T-helper 1 cell (primary cell): ENCODE measurements around the gene BRF1.
"Not testable (repeated sequence)": the region's sequence is repeated elsewhere in the genome, so short reads cannot be mapped to it uniquely, and the experiment has no call there.

ENCODE experiments used
- DNase-seq, 5 donors: peaks; one replicate each; pipeline ENCODE4 v3.0.0-alpha.2; 2012 to 2020
- total RNA-seq, 4 donors: gene quantifications; one replicate each; lab custom pipeline; 2026; lab: John Stamatoyannopoulos, UW

Gene BRF1, protein sequence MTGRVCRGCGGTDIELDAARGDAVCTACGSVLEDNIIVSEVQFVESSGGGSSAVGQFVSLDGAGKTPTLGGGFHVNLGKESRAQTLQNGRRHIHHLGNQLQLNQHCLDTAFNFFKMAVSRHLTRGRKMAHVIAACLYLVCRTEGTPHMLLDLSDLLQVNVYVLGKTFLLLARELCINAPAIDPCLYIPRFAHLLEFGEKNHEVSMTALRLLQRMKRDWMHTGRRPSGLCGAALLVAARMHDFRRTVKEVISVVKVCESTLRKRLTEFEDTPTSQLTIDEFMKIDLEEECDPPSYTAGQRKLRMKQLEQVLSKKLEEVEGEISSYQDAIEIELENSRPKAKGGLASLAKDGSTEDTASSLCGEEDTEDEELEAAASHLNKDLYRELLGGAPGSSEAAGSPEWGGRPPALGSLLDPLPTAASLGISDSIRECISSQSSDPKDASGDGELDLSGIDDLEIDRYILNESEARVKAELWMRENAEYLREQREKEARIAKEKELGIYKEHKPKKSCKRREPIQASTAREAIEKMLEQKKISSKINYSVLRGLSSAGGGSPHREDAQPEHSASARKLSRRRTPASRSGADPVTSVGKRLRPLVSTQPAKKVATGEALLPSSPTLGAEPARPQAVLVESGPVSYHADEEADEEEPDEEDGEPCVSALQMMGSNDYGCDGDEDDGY
- total RNA-seq = 66.3 to 110 (median 68.6) reads per million in 4 donors

GRCh38 chr14:105300542-105301102, at the start of gene BRF1:
TSS of gene BRF1 (minus strand) at chr14:105301001. CDS start at chr14:105300629, 372 bp downstream.
- peak; percentile 96 to 98 (median 97) for DNase-seq

- DNase-seq = no peak
Measured at GRCh38 chr14:105349992-105350391, 49.2 kb upstream of the BRF1 start.

- no peak for DNase-seq
Measured at GRCh38 chr14:105348945-105349699, 48.3 kb upstream of the BRF1 start.

DNA sequence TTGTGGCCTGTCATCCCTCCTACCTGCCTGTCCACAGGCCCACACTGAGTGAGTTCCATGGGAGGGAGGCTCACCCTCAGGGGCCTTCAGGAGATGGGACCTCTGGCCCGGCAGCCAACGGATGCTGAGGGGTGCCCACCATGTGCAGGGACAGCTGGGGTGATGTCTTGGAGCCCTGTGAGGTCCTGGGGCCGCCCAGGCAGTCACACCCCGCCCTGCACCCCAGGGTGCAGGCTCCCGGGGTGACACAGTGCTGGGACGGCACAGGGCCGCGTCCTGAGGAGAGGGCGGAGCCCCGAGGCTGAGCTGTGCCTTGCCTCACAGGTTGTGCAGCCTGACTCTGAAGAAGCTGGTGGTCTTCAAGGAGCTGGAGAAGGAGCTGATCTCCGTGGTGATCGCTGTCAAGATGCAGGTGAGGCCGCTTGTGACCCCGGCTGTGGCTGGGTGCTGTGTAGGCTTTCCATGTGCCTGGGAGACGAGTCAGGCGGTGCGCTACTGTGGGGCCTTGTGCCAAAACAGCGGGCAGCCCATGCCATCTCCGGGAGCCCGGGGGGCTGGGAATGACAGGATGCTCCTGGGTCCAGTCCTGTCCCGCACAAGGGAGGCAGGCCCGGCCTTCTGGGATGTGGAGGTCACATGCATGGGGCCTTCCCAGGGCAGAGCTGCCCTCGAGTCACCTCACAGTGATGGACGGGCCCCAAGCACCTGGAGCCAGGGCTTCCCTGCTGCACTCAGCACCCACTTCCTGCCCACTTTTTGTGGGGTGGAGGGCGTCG, 47.6 kb upstream of the BRF1 start:
- DNase-seq = no peak

DNA sequence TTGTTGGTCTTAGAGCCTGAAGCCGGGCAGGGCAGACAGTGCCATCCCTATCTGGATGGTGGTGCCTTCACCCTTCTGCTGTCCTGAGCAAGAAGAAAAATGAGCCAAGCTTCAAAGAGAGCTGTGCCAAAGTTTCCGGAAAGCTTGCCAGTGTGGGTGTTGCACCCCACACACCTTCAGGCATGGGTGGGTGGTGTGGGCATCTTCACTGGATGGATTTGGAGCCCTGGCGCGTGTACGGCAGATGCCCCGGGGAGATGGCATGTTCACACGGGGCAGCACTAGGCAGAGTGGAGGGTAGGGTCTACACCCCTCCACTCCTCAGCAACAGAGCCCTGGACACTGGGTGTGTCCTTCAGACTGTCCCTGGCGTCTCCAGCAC, 46.8 kb upstream of the BRF1 start:
- DNase-seq = no peak

DNA sequence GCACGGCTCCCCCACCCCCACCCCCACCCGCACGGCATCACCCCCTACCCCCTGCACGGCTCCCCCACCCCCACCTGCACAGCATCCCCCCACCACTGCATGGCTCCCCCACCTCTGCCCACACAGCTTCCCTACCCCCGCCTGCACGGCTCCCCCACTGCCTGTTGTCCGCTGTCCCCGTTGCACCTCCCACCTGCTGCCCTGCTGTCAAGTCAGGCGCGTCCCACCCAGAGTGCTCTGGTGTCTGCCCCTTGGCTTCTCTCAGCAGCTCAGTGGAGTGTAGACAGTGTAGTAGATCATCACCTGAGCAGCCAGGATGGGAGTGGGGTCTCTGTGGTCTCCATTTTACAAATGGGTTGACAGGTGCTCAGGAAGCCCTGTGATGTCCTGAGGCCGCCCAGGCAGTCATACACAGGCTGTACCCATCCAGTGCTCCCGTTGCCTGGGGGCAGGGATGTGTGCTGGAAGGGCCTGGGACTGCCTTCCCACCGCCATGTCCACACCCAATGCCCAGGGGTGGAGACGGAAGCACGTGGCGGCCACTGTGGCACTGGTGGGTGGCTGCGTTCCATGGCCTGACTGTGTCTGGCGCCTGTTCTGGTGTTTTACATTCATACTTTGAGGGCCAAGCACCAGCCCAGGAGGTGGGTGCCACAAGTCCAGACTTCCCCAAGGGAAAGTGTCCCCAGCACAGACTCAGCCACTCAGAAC, 46.2 kb upstream of the BRF1 start:
- no peak for DNase-seq

DNA sequence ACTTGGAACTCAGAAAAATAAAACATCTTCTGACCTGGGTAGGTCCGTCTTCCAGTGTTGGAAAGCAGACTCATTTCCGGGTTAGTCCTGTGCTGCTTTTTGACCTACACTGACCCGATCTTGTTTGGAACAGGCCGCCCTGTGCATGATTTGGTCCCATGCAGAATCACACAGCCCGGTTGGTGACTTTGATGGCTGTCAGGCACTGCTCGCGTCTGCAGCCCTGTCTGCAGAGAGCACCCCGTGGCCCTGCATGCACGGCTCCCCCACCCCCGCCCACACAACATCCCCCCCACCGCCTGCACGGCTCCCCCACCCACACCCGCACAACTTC, 45.4 kb upstream of the BRF1 start:
- no peak for DNase-seq

- DNase-seq = no peak
Measured at GRCh38 chr14:105343194-105343593, 42.4 kb upstream of the BRF1 start.

DNA sequence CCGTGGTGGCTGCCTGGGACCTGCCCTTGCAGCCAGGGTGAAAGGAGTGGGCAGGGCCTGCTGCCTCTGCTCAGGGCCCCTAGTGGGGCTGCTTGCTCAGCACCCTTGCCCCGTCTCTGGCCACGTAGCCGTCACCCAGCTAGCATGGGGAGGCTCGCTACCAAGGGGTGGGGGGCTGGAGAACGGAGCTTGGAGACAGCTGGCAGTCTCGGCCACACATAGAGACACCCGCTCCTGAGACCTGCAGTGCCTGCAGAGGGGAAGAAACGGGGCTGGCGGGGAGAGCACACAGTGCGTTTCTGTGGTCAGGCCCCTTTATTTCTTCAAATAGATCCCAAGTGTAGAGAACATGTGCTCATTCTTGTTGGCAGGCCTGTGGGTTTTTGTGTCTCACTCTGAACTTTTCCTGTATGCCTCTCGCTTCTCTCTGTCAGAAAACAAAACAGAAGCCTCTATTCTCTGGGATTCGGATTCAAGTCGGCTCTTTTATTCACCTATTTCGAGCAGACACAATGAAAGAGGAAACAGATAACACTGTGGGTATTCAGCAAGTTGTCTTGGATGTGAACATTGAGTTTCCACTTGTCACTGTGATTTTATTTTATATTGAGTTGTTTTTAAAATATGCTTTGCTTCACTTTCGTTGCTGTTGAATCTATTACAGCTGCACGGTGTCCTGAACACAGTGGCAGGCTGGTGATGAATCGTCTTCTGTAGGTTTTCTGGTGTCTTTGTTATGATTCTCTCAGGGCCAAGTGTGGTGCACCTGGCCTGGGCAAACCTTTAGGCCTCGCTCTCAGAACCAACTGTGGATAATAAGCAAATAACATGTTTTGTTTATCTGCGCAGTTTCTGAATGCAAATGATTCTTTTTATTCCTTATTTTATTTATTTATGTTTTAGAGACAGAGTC, 40.3 kb upstream of the BRF1 start:
- DNase-seq = no peak

- DNase-seq = no peak
Measured at GRCh38 chr14:105337966-105338741, 37.4 kb upstream of the BRF1 start.

DNA sequence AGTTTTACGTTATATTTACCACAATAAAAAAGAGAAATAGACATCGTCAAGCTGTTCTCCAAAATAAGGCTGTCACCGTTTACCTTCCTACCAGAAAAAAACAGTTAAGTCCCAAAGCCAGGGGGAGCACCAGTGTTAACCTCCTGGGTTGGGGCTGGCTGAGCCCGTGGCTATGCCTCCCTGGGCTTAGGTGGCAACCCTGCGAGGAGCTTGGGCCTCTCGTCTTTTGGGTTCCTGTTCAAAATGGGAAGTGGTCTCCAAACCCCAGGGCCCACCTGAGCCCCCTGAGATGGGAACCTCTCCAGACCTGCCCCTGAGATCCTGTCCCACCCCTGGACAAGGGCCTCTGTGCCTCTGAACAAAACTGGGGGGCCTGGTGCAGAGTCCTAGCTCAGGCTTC, 36.6 kb upstream of the BRF1 start:
- DNase-seq = no peak

DNA sequence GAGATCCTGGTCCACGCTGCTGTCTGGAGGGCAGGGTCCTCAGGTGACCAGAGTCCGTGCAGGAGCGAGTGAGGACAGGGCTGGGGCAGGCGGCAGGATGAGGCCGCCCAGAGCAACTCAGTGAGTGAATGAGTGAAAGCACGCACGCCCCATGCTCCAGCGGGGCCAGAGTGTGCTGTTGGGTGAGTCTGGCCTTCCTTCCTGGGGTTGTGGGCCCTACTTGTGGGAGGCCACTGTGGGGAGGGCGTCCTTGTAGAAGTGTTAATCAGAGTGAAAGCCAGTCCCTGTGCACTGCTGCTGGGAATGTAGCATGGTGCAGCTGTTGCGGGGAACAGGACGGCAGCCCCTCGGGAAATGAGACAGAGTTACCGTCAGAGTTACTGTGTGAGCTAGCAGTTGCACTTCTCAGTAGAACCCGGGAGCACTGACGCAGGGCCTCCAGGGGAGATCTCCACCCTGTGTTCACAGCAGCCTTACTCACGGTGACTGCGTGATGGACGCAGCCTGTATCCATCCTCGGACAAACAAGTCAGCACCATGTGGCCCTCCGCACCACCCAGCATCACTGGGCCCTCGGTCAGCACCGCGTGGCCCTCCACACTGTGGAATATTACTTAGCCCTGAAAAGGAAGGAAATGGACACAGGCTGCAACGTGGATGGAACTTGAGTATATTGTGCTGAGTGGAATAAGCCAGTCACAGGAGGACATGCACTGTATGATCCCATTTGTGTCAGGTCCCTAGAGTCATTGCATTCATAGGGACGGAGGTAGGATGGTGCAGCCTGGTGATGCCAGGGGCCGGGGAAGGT, 35.9 kb upstream of the BRF1 start:
- no peak for DNase-seq

GRCh38 chr14:105335735-105336476, 35.1 kb upstream of the BRF1 start:
- no peak for DNase-seq

DNA sequence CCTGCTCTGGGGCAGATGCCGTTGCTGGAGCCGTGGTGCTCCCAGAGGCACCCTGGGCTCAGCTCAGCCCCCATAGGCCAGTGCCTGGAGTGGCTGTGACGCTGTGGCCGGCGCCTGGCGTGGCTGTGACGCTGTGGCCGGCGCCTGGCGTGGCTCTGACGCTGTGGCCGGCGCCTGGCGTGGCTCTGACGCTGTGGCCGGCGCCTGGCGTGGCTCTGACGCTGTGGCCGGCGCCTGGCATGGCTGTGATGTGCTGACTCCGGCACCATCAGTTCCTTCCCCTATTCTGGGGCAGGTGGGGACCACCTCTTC, 34.4 kb upstream of the BRF1 start:
- DNase-seq = not testable (repeated sequence)

DNA sequence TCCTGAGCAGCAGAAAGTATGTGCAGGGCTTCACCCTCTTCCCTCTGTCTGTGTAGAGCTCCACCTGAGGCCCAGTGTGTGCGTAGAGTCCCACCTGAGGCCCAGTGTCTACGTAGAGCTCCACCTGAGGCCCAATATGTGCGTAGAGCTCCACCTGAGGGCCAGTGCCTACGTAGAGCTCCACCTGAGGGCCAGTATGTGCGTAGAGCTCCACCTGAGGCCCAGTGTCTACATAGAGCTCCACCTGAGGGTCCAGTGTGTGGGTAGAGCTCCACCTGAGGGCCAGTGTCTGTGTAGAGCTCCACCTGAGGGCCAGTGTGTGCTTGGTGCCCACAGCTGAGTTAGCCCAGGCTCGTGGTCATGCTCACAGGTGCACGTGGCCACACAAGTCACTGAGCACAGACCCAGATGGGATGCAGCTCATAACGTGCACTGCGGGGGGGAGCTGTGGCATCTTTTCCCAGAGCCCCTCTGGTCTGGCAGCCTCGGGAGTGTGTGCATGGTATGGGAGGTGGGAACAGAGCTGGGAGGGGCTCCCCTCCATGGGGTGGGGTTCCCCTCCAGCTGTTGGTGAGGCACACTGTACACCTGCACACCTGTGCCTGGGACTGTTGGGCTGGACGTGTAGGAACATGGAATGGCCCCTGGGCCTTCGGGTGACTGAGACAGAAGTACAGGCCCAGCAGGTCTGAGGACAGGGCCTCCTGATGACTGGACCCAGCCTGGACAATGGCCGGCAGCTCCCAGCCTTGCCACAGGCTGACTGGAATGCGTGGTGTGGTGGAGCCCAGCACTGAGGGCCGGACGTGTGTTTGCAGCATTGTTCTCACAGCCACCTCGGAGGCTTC, 33.8 kb upstream of the BRF1 start:
- peak in 1 of 5 donors; percentile 13 for DNase-seq

DNA sequence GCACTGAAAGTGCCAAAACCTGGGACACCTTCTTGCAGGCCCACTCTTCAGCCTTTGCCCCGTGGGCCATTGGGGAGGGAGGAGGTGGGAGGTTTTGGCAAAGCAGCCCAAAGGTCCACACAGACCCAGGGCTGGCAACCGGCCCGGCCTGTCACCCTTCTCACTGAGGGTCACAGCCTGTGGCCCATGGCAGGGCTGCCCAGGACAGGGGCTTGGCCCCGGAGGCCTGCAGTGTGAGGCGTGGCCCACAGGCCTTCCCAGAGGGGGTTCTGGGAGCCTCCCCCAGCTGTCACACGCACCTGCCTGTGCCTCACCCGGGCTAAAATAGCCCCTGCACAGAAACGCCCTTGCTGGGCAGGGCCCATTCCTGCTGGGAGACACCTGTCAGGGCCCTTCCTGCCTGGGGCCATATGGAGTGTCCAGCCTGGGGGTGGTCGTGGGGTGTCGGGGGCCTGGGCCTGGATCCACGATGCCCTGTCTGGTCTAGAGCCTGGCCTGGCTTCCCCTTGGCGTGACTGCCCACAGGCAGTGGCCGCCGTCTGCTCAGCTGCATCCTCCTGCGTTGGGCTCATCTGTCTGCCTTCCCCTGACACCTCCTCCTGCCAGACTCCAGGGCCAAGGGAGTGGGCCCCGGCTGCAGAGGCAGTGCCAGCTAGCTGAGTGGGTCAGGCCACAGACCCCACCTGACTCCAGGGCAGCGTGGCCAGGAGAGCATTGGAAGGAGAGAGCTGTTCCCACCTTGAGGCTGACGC, 33.0 kb upstream of the BRF1 start:
- DNase-seq = no peak
